Common myeloid progenitor, CD34-positive (primary cell): ENCODE measurements around the gene CSNK1A1.
"Not testable (repeated sequence)": the region's sequence is repeated elsewhere in the genome, so short reads cannot be mapped to it uniquely, and the experiment has no call there.

Experiments
- CTCF ChIA-PET: fragments of 350-600 bp; sonication (Branson Sonifier 250); formaldehyde crosslinking; loops from one replicate; lab custom pipeline; 2021; ENCODE audit warnings: antibody characterized with exemption; lab: Charles Lee
- POLR2A ChIA-PET: fragments of 350-600 bp; sonication (Branson Sonifier 250); formaldehyde crosslinking; loops from one replicate; lab custom pipeline; 2021; ENCODE audit warnings: antibody characterized with exemption; lab: Charles Lee
- DNase-seq, 3 donors: peaks; one replicate each; pipeline versions ENCODE4 v3.0.0 to v3.0.0-alpha.2; 2013
- H3K27ac ChIP-seq, 2 experiments: 1 replicate in 1 of 2; 2 replicates in 1 of 2; pipeline ENCODE4 v1.7.0; 2013; ENCODE audit warnings: inconsistent platforms in 2 of 2, low read length in 2 of 2, mild to moderate bottlenecking in 2 of 2, low read depth in 1 of 2, moderate library complexity in 1 of 2; ENCODE audit not compliant: severe bottlenecking in 2 of 2, insufficient read depth in 1 of 2, poor library complexity in 1 of 2
- H3K27me3 ChIP-seq, 5 experiments: replicated peaks in 2 of 5; 1 replicate in 3 of 5; 2 replicates in 2 of 5; pipeline versions ENCODE4 v1.6.1 to v1.7.0; 2013; ENCODE audit warnings: low read length in 4 of 5, mild to moderate bottlenecking in 2 of 5, moderate library complexity in 2 of 5, inconsistent platforms in 1 of 5; ENCODE audit not compliant: insufficient read depth in 5 of 5, control insufficient read depth in 4 of 5
- H3K36me3 ChIP-seq, 4 experiments: 1 replicate in 2 of 4; 2 replicates in 2 of 4; pipeline versions ENCODE4 v1.6.1 to v1.7.0; 2013; ENCODE audit warnings: low read length in 3 of 4, control low read depth in 1 of 4, mild to moderate bottlenecking in 1 of 4; ENCODE audit not compliant: control insufficient read depth in 4 of 4, insufficient read depth in 4 of 4
- H3K4me1 ChIP-seq, 4 experiments: 1 replicate in 3 of 4; 2 replicates in 1 of 4; pipeline versions ENCODE4 v1.6.1 to v1.7.1; 2013; ENCODE audit warnings: low read length in 3 of 4, mild to moderate bottlenecking in 3 of 4, control low read depth in 1 of 4, inconsistent platforms in 1 of 4, moderate library complexity in 1 of 4; ENCODE audit not compliant: control insufficient read depth in 4 of 4, insufficient read depth in 4 of 4; ENCODE audit errors: control extremely low read depth in 1 of 4
- H3K4me3 ChIP-seq, 7 experiments: 1 replicate in 4 of 7; 2 replicates in 3 of 7; pipeline versions ENCODE4 v1.5.1 to v1.7.0; 2013; ENCODE audit warnings: mild to moderate bottlenecking in 7 of 7, low read length in 6 of 7, moderate library complexity in 6 of 7, inconsistent platforms in 2 of 7, low read depth in 2 of 7, control low read depth in 1 of 7; ENCODE audit not compliant: insufficient read depth in 4 of 7, control insufficient read depth in 1 of 7; ENCODE audit errors: extremely low read depth in 1 of 7
- H3K9me3 ChIP-seq, 5 experiments: 1 replicate in 4 of 5; 2 replicates in 1 of 5; pipeline versions ENCODE4 v1.6.1 to v1.7.1; 2013; ENCODE audit warnings: low read length in 4 of 5, mild to moderate bottlenecking in 2 of 5, inconsistent platforms in 1 of 5, low read depth in 1 of 5, moderate library complexity in 1 of 5; ENCODE audit not compliant: control insufficient read depth in 4 of 5, insufficient read depth in 2 of 5; ENCODE audit errors: control extremely low read depth in 1 of 5
- WGBS: methylation state at CpG from one replicate; pipeline ENCODE4 v1.1.5; 2013; ENCODE audit not compliant: insufficient coverage; 5-methylcytosine and 5-hydroxymethylcytosine counted together

CSNK1A1 gene

DNA sequence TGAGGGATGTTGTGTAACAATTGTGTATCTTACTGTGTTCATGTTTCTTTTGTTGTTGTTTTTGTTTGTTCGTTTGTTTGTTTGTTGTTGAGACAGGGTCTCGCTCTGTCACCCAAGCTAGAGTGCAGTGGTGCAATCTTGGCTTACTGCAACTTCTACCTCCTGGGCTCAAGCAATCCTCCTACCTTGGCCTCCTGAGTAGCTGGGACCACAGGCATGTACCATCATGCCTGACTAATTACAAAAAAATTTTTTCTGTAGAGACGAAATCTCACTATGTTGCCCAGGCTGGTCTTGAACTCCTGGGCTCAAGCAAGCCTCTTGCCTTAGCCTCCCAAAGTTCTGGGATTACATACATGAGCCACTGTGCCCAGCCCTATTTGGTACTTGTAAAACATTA lies 43.9 kb upstream of the CSNK1A1 start:
- H3K4me3 ChIP-seq, H3K4me1 ChIP-seq, CTCF ChIA-PET, H3K27me3 ChIP-seq, POLR2A ChIA-PET, H3K9me3 ChIP-seq, DNase-seq, H3K36me3 ChIP-seq, H3K27ac ChIP-seq: not testable (repeated sequence)
- WGBS, result 100% methylated on average over 1 of the region's 3 CpGs

DNA sequence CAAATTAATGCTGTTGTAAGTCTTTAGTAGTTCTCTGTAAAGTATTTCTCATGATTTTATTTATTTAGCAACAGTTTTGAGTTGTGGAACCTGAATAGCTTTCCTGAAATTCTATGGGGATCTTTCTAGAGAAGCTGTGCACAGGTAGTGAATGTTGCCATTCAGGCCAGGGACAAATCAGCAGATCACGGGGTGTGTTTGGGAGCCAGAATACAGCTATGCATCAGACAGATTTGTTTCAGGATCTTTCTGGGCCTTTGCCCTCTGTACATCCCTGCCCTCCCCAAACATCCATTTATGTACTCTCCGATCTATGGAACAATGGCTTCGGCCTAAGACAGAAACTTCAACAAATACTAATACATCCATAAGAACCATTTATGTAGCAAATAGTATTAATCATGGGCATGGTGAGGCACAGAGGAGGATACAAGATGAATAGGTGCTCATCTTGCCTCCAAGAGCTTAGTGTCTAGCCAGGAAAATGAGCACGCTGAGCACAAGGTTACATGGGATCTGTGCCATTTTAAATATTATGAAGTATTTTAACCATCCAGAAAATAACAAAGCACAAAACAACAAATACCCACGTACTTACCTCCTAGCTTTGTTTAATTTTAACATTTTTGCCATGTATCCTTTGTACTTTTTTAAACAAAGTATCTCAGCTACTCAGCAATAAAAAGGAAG lies 43.1 kb upstream of the CSNK1A1 start:
- Histone ChIP-seq H3K4me1 (no peaks in the 10 kb centered on the region), H3K36me3 (no peaks in the 10 kb centered on the region), H3K27ac (no peak overlapping the region), H3K4me3 (no peak overlapping the region), H3K27me3 (no peaks in the 10 kb centered on the region), H3K9me3 (no peaks in the 10 kb centered on the region)
- WGBS, result 100% methylated on average over 1 of the region's 5 CpGs
- CTCF ChIA-PET, result no interaction called here
- DNase-seq, result no peak
- POLR2A ChIA-PET, result no interaction called here

DNA sequence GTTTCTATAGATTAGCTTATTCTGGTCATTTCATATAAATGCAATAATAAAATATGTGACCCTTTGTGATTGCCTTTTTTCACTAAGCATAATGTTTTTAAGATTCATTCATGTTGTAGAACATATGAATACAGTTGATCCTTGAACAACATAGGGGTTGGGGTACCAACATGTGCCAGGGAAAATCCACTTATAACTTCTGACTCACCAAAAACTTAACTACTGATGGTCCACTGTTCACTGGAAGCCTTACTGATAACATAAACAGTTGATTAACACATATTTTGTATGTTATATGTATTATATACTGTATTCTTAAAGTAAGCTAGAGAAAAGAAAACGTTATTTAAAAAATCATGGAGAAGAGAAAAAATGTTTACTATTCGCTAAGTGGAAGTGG lies 42.1 kb upstream of the CSNK1A1 start:
- DNase-seq, result no peak
- 100% methylated on average over 1 of the region's 2 CpGs for WGBS
- Histone ChIP-seq H3K9me3 (no peaks in the 10 kb centered on the region), H3K27ac (no peak overlapping the region), H3K27me3 (no peaks in the 10 kb centered on the region), H3K4me1 (no peaks in the 10 kb centered on the region), H3K36me3 (no peaks in the 10 kb centered on the region), H3K4me3 (no peak overlapping the region)
- POLR2A ChIA-PET, result no interaction called here
- CTCF ChIA-PET, result interaction anchor here (1.4 kb wide), 1 partner anchor 25 kb away, joined by 3 read pairs; no protein-coding TSS in a partner anchor

DNA sequence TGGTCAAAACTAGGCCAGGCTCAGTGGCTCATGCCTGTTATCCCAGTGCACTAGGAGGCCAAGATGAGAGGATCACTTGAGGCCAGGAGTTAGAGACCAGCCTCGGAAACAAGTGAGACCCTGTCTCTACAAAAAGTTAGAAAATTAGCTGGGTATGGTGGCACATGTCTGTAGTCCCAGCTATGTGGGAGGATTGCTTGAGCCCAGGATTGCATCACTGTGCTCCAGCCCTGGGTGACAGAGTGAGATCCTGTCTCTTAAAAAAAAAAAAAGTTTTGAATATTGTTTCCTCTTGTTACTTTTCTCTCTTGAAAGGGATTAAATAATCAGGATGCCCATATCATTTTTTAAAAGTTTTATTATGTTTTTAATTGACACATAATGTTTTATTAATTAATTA lies 37.7 kb upstream of the CSNK1A1 start:
- H3K4me3 ChIP-seq, result no peak overlapping the region
- no peaks in the 10 kb centered on the region for H3K36me3 ChIP-seq
- no peaks in the 10 kb centered on the region for H3K27me3 ChIP-seq
- H3K9me3 ChIP-seq, result no peaks in the 10 kb centered on the region
- no peak overlapping the region for H3K27ac ChIP-seq
- CTCF ChIA-PET, result interaction anchor here (0.7 to 2.0 kb wide), 4 partner anchors 9 to 206 kb away, joined by 3 to 6 read pairs (median 4); no protein-coding TSS in a partner anchor
- WGBS, result 100% methylated on average over 1 of the region's 1 CpG
- DNase-seq, result no peak
- POLR2A ChIA-PET, result interaction anchor here (0.6 to 0.8 kb wide), 2 partner anchors 142 to 290 kb away, joined by 3 to 5 read pairs; no protein-coding TSS in a partner anchor
- no peaks in the 10 kb centered on the region for H3K4me1 ChIP-seq

DNA sequence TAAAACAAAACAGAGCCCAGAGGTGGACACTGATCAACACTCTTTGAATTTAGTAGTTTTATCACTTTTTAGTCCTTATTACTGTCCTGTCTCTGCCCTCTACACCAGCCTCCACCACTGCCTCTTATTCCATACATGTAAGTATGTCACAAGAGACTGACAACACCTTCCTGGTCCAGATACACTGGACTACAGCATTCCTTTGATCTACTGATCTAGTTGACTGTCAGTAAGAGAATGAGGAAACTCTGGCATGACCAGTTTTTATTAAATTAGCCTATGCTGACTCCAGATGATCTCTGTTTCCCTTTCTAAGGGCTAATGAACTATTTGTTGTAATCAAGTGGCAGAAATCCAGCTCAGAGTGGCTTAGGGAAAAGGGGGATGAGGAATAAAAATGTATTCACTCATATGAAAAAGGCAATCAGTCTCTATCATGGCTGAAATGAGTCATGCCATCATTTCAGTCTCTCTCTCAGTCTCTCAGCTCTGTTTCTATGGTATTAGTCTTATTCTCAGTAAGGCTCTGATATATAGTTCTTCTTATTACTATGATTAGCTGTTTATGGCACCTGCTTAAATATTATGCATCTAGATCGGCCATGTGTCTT lies 35.6 kb upstream of the CSNK1A1 start:
- ChIA-PET POLR2A (no interaction called here), CTCF (interaction anchor here (1.0 kb wide), 1 partner anchor 17 kb away, joined by 3 read pairs; no protein-coding TSS in a partner anchor)

DNA sequence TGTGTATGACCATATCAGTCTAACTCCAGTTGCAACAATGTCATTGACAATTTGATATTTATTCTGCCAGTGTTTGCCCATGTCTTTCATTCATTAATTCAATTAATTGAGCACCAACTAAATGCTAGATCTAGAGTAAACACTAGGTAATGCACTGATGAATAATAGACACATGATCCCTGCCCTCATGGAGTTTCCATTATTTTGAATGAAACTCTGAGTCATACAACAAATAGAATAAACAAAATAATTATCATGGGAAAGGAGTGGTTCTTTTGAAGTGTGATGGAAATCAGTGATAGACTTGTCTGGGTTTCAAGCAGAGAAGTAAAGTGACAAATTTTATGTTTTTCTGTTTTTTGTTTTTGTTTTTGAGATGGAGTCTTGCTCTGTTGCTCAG lies 34.7 kb upstream of the CSNK1A1 start:
- H3K4me1 ChIP-seq, result peaks cover 0 to 13% (median 6%) of the 10 kb centered on the region in 4 experiments
- H3K36me3 ChIP-seq, result no peaks in the 10 kb centered on the region
- CTCF ChIA-PET, result no interaction called here
- H3K9me3 ChIP-seq, result no peaks in the 10 kb centered on the region
- DNase-seq, result no peak
- POLR2A ChIA-PET, result no interaction called here
- H3K27me3 ChIP-seq, result peaks cover 0 to 5% (median 0%) of the 10 kb centered on the region in 5 experiments
- no peak overlapping the region for H3K27ac ChIP-seq
- no peak overlapping the region for H3K4me3 ChIP-seq

More for the DNA sequence above, 35.6 kb upstream of the CSNK1A1 start:
- H3K27me3 ChIP-seq, result peaks cover 0 to 4% (median 0%) of the 10 kb centered on the region in 5 experiments
- H3K36me3 ChIP-seq, result no peaks in the 10 kb centered on the region
- H3K9me3 ChIP-seq, result no peaks in the 10 kb centered on the region
- no peak for DNase-seq
- H3K4me1 ChIP-seq, result peaks cover 0 to 5% (median 0%) of the 10 kb centered on the region in 4 experiments
- no peak overlapping the region for H3K4me3 ChIP-seq
- no peak overlapping the region for H3K27ac ChIP-seq
- no CpG with 5 or more reads among the region's 1 CpG for WGBS

DNA sequence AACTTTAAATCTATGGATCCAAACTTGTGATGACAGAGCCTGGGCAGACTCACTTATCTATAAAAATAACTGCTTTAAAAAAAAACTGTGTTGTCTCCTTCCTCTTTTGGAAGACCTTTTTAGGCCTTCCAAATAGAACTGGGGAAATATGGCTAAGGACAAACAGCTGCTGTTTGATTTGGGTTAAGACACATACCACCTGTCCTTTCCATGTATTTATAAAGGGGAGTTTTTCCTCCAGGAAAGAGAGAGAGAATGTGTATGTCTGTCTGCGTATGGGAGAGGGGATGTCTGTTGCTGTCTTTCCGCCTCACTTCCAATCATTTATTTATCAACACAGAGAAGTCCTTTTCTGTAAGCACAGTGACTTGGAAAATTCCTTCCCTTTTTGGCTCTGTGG lies 32.9 kb upstream of the CSNK1A1 start:
- Histone ChIP-seq H3K4me3 (no peak overlapping the region), H3K27ac (no peak overlapping the region), H3K27me3 (peaks cover 0 to 13% (median 5%) of the 10 kb centered on the region in 5 experiments), H3K4me1 (peaks cover 0 to 16% (median 10%) of the 10 kb centered on the region in 4 experiments), H3K36me3 (no peaks in the 10 kb centered on the region), H3K9me3 (no peaks in the 10 kb centered on the region)
- DNase-seq, result peak in 1 of 3 donors; percentile 5
- ChIA-PET CTCF (interaction anchor here (1.7 to 2.4 kb wide), 2 partner anchors 19 to 21 kb away, joined by 3 to 8 read pairs; no protein-coding TSS in a partner anchor), POLR2A (no interaction called here)
- WGBS, result no CpG with 5 or more reads among the region's 2 CpGs
